T-helper 2 cell treated with Interferon-gamma antibody and Interleukin-4, amounts not matched to agents 5 μg/mL and 100 μg/mL, for 36 hours (primary cell): Measurements from ENCODE around the gene LAMB4.

Source experiments
- DNase-seq: peaks from one replicate; pipeline ENCODE4 v3.0.0; 2021; ENCODE audit warnings: low spot score
- H3K27ac Mint-ChIP-seq: one replicate; pipeline ENCODE4 v1.8.0; 2021; ENCODE audit warnings: mild to moderate bottlenecking, mixed read lengths
- H3K27me3 Mint-ChIP-seq: one replicate; pipeline ENCODE4 v1.8.0; 2021; ENCODE audit warnings: low read depth, mixed read lengths
- H3K36me3 Mint-ChIP-seq: one replicate; pipeline ENCODE4 v1.8.0; 2021; ENCODE audit warnings: low read depth, mixed read lengths
- H3K4me1 Mint-ChIP-seq: one replicate; pipeline ENCODE4 v1.8.0; 2021; ENCODE audit warnings: low read depth, mixed read lengths
- H3K4me3 Mint-ChIP-seq: one replicate; pipeline ENCODE4 v1.8.0; 2022; ENCODE audit warnings: mild to moderate bottlenecking, moderate library complexity, mixed read lengths
- H3K9me3 Mint-ChIP-seq: one replicate; pipeline ENCODE4 v1.8.0; 2021; ENCODE audit warnings: mixed read lengths

LAMB4 gene

GRCh38 chr7:108130261-108130660 lies at the start of gene LAMB4:
Gene LAMB4, minus strand, starts transcription at chr7:108130361. Its CDS starts 7,197 bp downstream, at chr7:108123164.
- Mint-ChIP-seq H3K4me3 (no peak within 1 kb of the TSS), H3K27ac (no peak within 1 kb of the TSS), H3K36me3 (no peaks in the 10 kb centered on the region), H3K4me1 (peaks cover 10% of the 10 kb centered on the region), H3K27me3 (peaks cover 34% of the 10 kb centered on the region), H3K9me3 (no peaks in the 10 kb centered on the region)
- DNase-seq, result no peak

GRCh38 chr7:108178398-108178797 lies 48.2 kb upstream of the LAMB4 start:
- Mint-ChIP-seq H3K9me3 (no peaks in the 10 kb centered on the region), H3K27ac (no peak overlapping the region), H3K36me3 (no peaks in the 10 kb centered on the region), H3K4me3 (no peak overlapping the region), H3K4me1 (no peaks in the 10 kb centered on the region), H3K27me3 (peaks cover 7% of the 10 kb centered on the region)
- no peak for DNase-seq

- Mint-ChIP-seq H3K27me3 (peaks cover 9% of the 10 kb centered on the region), H3K27ac (no peak overlapping the region), H3K4me1 (no peaks in the 10 kb centered on the region), H3K36me3 (no peaks in the 10 kb centered on the region), H3K9me3 (no peaks in the 10 kb centered on the region), H3K4me3 (no peak overlapping the region)
- no peak for DNase-seq
Measured at GRCh38 chr7:108171164-108171563, 41.0 kb upstream of the LAMB4 start.

- Mint-ChIP-seq H3K27ac (no peak overlapping the region), H3K27me3 (peaks cover 9% of the 10 kb centered on the region), H3K9me3 (no peaks in the 10 kb centered on the region), H3K4me1 (no peaks in the 10 kb centered on the region), H3K36me3 (no peaks in the 10 kb centered on the region), H3K4me3 (no peak overlapping the region)
- DNase-seq, result no peak
Measured at GRCh38 chr7:108170251-108170650, 40.1 kb upstream of the LAMB4 start.

GRCh38 chr7:108167460-108167859 lies 37.3 kb upstream of the LAMB4 start:
- no peak overlapping the region for H3K4me3 Mint-ChIP-seq
- H3K4me1 Mint-ChIP-seq, result no peaks in the 10 kb centered on the region
- DNase-seq, result no peak
- H3K27me3 Mint-ChIP-seq, result peaks cover 6% of the 10 kb centered on the region
- H3K9me3 Mint-ChIP-seq, result no peaks in the 10 kb centered on the region
- no peaks in the 10 kb centered on the region for H3K36me3 Mint-ChIP-seq
- H3K27ac Mint-ChIP-seq, result no peak overlapping the region

GRCh38 chr7:108166687-108167086 lies 36.5 kb upstream of the LAMB4 start:
- no peaks in the 10 kb centered on the region for H3K9me3 Mint-ChIP-seq
- H3K4me1 Mint-ChIP-seq, result no peaks in the 10 kb centered on the region
- H3K27ac Mint-ChIP-seq, result no peak overlapping the region
- H3K36me3 Mint-ChIP-seq, result no peaks in the 10 kb centered on the region
- DNase-seq, result no peak
- H3K27me3 Mint-ChIP-seq, result peaks cover 6% of the 10 kb centered on the region
- no peak overlapping the region for H3K4me3 Mint-ChIP-seq

GRCh38 chr7:108165723-108166122 lies 35.6 kb upstream of the LAMB4 start:
- H3K27me3 Mint-ChIP-seq, result peaks cover 8% of the 10 kb centered on the region
- no peak for DNase-seq
- H3K36me3 Mint-ChIP-seq, result no peaks in the 10 kb centered on the region
- H3K4me1 Mint-ChIP-seq, result no peaks in the 10 kb centered on the region
- H3K27ac Mint-ChIP-seq, result no peak overlapping the region
- H3K4me3 Mint-ChIP-seq, result no peak overlapping the region
- no peaks in the 10 kb centered on the region for H3K9me3 Mint-ChIP-seq

GRCh38 chr7:108164946-108165345 lies 34.8 kb upstream of the LAMB4 start:
- H3K36me3 Mint-ChIP-seq, result no peaks in the 10 kb centered on the region
- peaks cover 13% of the 10 kb centered on the region for H3K27me3 Mint-ChIP-seq
- no peak overlapping the region for H3K4me3 Mint-ChIP-seq
- H3K27ac Mint-ChIP-seq, result no peak overlapping the region
- DNase-seq, result no peak
- no peaks in the 10 kb centered on the region for H3K9me3 Mint-ChIP-seq
- H3K4me1 Mint-ChIP-seq, result no peaks in the 10 kb centered on the region

GRCh38 chr7:108164342-108164741 lies 34.2 kb upstream of the LAMB4 start:
- no peak overlapping the region for H3K27ac Mint-ChIP-seq
- H3K4me1 Mint-ChIP-seq, result no peaks in the 10 kb centered on the region
- no peaks in the 10 kb centered on the region for H3K9me3 Mint-ChIP-seq
- no peaks in the 10 kb centered on the region for H3K36me3 Mint-ChIP-seq
- no peak overlapping the region for H3K4me3 Mint-ChIP-seq
- H3K27me3 Mint-ChIP-seq, result peaks cover 16% of the 10 kb centered on the region
- no peak for DNase-seq

GRCh38 chr7:108158776-108159175 lies 28.6 kb upstream of the LAMB4 start:
- Mint-ChIP-seq H3K4me1 (no peaks in the 10 kb centered on the region), H3K4me3 (no peak overlapping the region), H3K27ac (no peak overlapping the region), H3K9me3 (no peaks in the 10 kb centered on the region), H3K27me3 (peaks cover 38% of the 10 kb centered on the region), H3K36me3 (no peaks in the 10 kb centered on the region)
- no peak for DNase-seq

- Mint-ChIP-seq H3K27ac (no peak overlapping the region), H3K27me3 (peaks cover 40% of the 10 kb centered on the region), H3K36me3 (no peaks in the 10 kb centered on the region), H3K4me3 (no peak overlapping the region), H3K4me1 (no peaks in the 10 kb centered on the region), H3K9me3 (no peaks in the 10 kb centered on the region)
- DNase-seq, result no peak
Measured at GRCh38 chr7:108157606-108158335, 27.6 kb upstream of the LAMB4 start.

GRCh38 chr7:108156897-108157605 lies 26.9 kb upstream of the LAMB4 start:
- no peaks in the 10 kb centered on the region for H3K4me1 Mint-ChIP-seq
- H3K27me3 Mint-ChIP-seq, result peaks cover 43% of the 10 kb centered on the region
- no peak overlapping the region for H3K4me3 Mint-ChIP-seq
- no peaks in the 10 kb centered on the region for H3K9me3 Mint-ChIP-seq
- DNase-seq, result no peak
- no peak overlapping the region for H3K27ac Mint-ChIP-seq
- H3K36me3 Mint-ChIP-seq, result no peaks in the 10 kb centered on the region

- peaks cover 40% of the 10 kb centered on the region for H3K27me3 Mint-ChIP-seq
- H3K9me3 Mint-ChIP-seq, result no peaks in the 10 kb centered on the region
- H3K4me3 Mint-ChIP-seq, result no peak overlapping the region
- no peaks in the 10 kb centered on the region for H3K4me1 Mint-ChIP-seq
- DNase-seq, result no peak
- no peaks in the 10 kb centered on the region for H3K36me3 Mint-ChIP-seq
- H3K27ac Mint-ChIP-seq, result no peak overlapping the region
Measured at GRCh38 chr7:108152198-108152597, 22.0 kb upstream of the LAMB4 start.

- Mint-ChIP-seq H3K27me3 (peaks cover 32% of the 10 kb centered on the region), H3K4me3 (no peak overlapping the region)
Measured at GRCh38 chr7:108149908-108150307, 19.7 kb upstream of the LAMB4 start.

More at GRCh38 chr7:108149908-108150307, 19.7 kb upstream of the LAMB4 start:
- no peaks in the 10 kb centered on the region for H3K4me1 Mint-ChIP-seq
- H3K9me3 Mint-ChIP-seq, result no peaks in the 10 kb centered on the region
- no peaks in the 10 kb centered on the region for H3K36me3 Mint-ChIP-seq
- H3K27ac Mint-ChIP-seq, result no peak overlapping the region
- no peak for DNase-seq
